Hepatocyte (in vitro differentiated cells): ENCODE results near the gene LDB3.

Experiments
- EZH2 ChIP-seq: fragments of 200-600 bp; sonication (generic); IDR thresholded peaks from 2 replicates; pipeline ENCODE4 v1.6.1; 2016; ENCODE audit warnings: antibody characterized with exemption, mild to moderate bottlenecking, borderline replicate concordance
- TF ChIP-seq, protein P1 (sequence below): fragments of 200-600 bp; sonication (generic); IDR thresholded peaks from 2 replicates; pipeline ENCODE4 v1.5.1; 2016; ENCODE audit warnings: antibody characterized with exemption, mild to moderate bottlenecking; ENCODE audit not compliant: poor library complexity

DNA sequence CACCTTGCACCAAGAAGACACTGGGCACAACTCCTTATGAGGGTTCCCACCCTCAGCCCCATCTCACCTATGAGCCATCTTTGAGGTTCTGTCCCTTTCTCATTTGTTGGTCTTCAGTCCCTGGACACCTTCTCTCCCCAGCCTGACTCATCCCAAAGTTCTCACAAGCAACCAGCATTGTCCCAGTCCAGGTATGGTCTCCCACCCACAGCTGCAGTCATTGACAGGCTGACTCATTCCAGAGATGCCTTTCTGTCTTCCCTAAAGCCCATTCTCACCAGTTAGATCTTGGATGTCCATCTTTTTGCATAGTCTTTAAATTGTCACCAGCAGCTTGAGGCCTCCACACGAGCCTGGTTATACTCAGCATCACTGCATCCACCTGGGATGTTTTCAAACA is 61.4 kb downstream of the LDB3 start:
- TF ChIP-seq, protein P1, sequence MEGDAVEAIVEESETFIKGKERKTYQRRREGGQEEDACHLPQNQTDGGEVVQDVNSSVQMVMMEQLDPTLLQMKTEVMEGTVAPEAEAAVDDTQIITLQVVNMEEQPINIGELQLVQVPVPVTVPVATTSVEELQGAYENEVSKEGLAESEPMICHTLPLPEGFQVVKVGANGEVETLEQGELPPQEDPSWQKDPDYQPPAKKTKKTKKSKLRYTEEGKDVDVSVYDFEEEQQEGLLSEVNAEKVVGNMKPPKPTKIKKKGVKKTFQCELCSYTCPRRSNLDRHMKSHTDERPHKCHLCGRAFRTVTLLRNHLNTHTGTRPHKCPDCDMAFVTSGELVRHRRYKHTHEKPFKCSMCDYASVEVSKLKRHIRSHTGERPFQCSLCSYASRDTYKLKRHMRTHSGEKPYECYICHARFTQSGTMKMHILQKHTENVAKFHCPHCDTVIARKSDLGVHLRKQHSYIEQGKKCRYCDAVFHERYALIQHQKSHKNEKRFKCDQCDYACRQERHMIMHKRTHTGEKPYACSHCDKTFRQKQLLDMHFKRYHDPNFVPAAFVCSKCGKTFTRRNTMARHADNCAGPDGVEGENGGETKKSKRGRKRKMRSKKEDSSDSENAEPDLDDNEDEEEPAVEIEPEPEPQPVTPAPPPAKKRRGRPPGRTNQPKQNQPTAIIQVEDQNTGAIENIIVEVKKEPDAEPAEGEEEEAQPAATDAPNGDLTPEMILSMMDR = no peak
- no peak for TF ChIP-seq EZH2
